CD4-positive, alpha-beta T cell treated with Interferon gamma for 1 hour (primary cell): ENCODE data around the gene RHOJ.
"Not testable (repeated sequence)": the region's sequence is repeated elsewhere in the genome, so short reads cannot be mapped to it uniquely, and the experiment has no call there.

Source experiments
- DNase-seq: peaks from one replicate; pipeline ENCODE4 v3.0.0-alpha.2; 2020

The RHOJ gene

GRCh38 chr14:63204407-63205043 is at the start of gene RHOJ:
Gene RHOJ (plus strand): TSS chr14:63204443. CDS start chr14:63204870, 427 bp downstream.
- no peak for DNase-seq

GRCh38 chr14:63155511-63156185 is 48.6 kb upstream of the RHOJ start:
- DNase-seq, result no peak

GRCh38 chr14:63157195-63157594 is 47.0 kb upstream of the RHOJ start:
- DNase-seq, result no peak

GRCh38 chr14:63163306-63163705 is 40.9 kb upstream of the RHOJ start:
- no peak for DNase-seq

- DNase-seq, result no peak
Observed at GRCh38 chr14:63164108-63164683, 40.0 kb upstream of the RHOJ start.

- DNase-seq, result not testable (repeated sequence)
Observed at GRCh38 chr14:63165267-63165666, 39.0 kb upstream of the RHOJ start.

- no peak for DNase-seq
Observed at GRCh38 chr14:63167044-63167443, 37.2 kb upstream of the RHOJ start.

GRCh38 chr14:63174760-63175191 is 29.5 kb upstream of the RHOJ start:
- DNase-seq, result no peak

GRCh38 chr14:63175531-63175930 is 28.7 kb upstream of the RHOJ start:
- DNase-seq, result no peak

- DNase-seq, result no peak
Observed at GRCh38 chr14:63178912-63179311, 25.3 kb upstream of the RHOJ start.

- DNase-seq, result no peak
Observed at GRCh38 chr14:63179383-63179782, 24.9 kb upstream of the RHOJ start.

GRCh38 chr14:63180011-63180410 is 24.2 kb upstream of the RHOJ start:
- DNase-seq, result no peak

- DNase-seq, result no peak
Observed at GRCh38 chr14:63182968-63183367, 21.3 kb upstream of the RHOJ start.

- DNase-seq, result no peak
Observed at GRCh38 chr14:63186453-63186852, 17.8 kb upstream of the RHOJ start.

GRCh38 chr14:63191211-63191610 is 13.0 kb upstream of the RHOJ start:
- DNase-seq, result no peak

GRCh38 chr14:63192085-63192484 is 12.2 kb upstream of the RHOJ start:
- DNase-seq, result no peak

- DNase-seq, result no peak
Observed at GRCh38 chr14:63193236-63193635, 11.0 kb upstream of the RHOJ start.

- no peak for DNase-seq
Observed at GRCh38 chr14:63200035-63200740, 4.1 kb upstream of the RHOJ start.

- DNase-seq, result no peak
Observed at GRCh38 chr14:63200767-63201166, 3.5 kb upstream of the RHOJ start.

- no peak for DNase-seq
Observed at GRCh38 chr14:63203015-63203414, 1.2 kb upstream of the RHOJ start.

- DNase-seq, result no peak
Observed at GRCh38 chr14:63203618-63204406, 431 bp upstream of the RHOJ start.

- DNase-seq, result no peak
Observed at GRCh38 chr14:63205044-63205575, 867 bp downstream of the RHOJ start.

- DNase-seq, result no peak
Observed at GRCh38 chr14:63205866-63206265, 1.6 kb downstream of the RHOJ start.
